Measurements from ENCODE around the gene HAPSTR1.
"Not testable (repeated sequence)": the region's sequence is repeated elsewhere in the genome, so short reads cannot be mapped to it uniquely, and the experiment has no call there.

Gene HAPSTR1

DNA sequence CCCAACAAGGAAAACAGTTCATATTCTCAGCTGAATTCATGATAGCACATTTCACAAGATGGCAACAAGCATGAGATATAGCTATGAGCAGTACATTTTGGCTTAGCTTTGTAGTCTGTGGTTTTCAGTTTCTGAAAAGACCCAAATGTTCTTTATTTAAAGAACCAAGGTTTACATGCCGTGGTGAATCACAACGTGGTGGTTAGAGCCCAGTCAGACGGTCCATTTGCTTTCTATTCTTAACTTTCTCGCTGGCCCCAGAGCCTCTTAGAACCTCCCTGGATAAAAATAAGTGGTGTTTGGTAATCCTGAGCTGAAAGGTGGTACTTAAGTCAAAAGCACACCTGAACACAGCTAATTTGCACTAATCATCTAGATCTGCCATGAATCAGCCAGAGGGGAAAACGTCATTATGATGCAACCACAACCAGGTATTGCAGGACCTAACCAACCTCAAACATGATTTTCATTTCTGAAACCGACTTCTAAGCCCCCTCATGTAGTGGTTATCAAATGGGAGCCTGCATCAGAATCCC, 18.6 kb upstream of the HAPSTR1 start:
- no peak for DNase-seq

DNA sequence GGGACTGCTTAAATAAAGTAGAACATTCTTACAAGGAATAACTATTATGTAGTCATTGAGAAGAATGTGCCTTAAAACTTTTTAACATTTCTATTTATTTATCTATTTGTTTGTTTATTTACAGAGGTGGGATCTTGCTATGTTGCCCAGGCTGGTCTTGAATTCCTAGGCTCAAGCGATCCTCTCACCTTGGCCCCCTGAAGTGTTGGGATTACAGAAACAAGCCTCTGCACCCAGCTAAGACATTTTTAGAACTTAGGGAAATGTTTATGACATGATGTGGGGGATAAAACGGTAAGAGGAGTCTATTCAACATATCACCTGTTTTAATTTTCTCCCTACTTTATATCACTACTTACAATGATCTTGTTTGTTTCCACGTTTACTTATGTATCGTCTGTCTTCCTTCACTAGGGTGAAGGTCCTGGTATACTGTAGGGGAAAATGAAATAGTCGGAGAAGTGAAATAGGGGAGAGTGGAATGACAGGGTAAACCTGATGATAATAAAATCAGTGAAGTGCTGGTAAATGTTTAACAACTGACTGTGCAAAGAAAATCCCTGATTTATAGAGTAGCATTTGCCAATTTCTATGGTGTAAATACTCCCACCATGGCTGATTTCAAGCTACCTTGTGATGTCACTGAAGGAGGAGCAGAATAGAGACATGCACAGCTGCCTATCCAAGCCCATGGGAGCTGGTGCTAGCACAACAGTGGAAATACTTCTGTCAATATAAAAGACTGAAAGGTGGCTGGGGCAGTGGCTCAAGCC, 16.0 kb upstream of the HAPSTR1 start:
- DNase-seq = no peak

DNA sequence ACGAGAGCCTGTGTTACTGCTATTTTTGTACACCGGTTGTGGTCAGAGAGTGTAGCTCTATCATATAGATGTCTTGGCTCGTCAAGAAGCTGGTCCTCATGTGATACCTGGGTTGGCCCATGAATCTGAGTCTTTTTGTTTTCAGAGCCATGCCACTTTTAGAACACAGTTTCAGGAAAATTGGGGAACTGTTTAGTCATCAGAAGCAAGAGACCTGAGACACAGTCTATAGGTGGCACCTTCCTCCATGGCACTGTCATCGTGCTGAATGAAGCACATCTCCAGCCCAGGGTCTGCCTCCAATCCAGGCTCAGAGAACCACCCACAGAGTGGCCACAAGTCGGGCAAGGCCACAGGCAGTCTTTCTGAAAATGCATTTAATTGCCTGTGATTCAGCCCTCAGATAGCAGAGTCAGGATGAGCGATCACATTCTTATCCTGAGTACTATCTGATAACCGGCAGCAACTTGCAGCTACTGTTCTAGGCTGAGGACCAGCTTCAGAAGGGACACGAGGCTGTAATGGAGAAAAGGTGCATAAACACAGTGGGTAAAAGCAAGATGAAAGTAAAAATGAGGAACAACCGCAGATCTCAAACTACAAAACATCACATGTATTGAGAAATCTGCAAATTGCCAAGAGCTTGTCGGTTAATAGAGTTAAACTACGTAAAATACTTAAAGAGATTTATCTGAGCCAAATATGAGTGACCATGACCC, 14.2 kb upstream of the HAPSTR1 start:
- DNase-seq = no peak

DNA sequence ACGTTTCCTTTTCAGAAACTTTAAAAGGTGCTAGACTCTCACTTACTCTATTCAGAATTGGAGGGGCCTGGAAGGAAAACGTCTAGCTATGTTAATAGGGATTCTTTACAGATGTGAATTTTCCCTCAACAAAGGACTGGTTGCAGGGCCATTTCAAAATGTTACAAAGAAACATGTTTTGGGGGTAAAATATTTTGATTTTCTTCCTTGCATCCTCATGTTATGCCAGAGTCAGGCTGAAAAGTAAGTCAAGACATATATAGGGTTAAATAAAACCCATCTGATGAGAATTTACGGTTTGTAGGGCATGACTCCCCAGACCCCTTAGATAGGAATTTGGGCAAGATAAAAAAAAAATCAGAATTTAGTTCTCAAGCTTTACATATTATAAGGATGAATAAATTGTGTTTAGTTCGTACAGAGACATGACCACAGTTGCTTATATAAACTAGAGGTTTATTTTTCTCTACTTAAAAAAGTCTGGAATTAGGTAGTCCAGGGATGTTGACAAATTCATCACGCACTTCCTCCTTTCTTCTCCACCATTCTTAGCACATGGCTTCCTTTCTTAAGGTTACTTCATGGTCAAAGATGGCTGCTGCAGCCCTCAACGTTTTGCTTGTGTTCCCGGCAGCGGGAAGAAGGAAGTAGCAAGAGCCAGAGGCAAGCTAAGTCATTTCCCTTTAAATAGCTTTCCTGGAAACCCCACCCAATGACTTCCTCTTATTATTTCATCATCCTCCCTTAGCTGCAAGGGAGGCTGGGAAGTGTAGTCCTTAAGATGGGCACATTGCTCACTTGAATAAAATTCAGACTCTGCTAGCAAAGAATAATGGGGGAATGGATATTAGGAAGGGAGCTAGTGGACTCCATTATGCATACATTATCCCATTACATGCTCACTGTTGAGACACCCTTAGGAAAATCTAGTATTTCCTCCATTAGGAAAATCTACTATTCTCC, 12.7 kb upstream of the HAPSTR1 start:
- not testable (repeated sequence) for DNase-seq

DNA sequence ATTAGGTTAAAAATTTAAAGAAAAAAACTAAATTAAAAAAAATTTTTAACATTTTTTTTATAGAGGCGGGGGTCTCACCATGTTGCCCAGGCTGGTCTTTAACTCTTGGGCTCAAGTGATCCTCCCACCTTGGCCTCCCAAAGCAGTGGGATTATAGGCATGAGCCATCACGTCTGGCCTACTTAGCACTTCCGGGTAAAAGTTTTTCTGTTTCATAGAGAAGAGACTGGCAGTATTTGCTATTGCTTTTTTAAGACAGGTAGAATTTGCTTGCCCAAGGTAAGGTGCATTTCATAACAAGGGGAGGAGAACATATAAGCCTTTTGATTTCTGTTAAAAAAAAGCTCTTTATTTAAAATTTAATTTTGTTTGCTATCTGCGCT, 12.0 kb upstream of the HAPSTR1 start:
- DNase-seq = no peak

DNA sequence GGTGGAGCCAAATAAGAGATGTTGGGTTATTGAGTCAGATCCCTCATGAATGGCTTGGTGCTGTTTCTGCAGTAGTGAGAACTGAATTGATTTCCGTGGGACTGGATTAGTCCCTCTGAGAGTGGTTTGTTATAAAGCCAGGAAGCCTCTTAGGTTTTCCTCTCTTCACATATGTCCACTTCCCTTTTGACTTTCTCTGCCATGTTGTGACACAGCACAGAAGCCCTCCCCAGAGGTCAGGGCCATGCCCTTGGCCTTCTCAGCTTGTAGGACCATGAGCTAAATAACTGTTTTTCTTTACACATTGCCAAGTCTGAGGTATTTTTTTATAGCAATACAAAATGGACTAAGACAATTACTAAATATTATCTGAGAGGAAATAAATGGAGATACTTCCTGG, 10.3 kb upstream of the HAPSTR1 start:
- DNase-seq = no peak

DNA sequence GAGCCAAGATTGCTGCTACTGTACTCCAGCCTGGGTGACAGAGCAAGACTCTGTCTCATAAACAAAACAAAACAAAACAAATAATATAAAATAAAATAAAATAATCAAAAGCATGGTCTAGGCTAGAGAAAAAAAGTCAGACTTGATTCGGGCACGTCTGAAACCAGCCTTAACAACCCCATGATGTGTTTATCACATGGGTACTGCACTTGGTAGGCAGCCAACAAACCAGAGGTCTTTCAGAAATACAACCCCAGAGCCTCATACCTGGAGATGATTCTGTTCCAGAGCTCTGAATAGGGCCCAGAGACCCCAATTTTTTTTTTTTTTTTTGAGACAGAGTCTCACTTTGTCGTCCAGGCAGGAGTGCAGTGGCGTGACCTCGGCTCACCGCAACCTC, 9.6 kb upstream of the HAPSTR1 start:
- no peak for DNase-seq

DNA sequence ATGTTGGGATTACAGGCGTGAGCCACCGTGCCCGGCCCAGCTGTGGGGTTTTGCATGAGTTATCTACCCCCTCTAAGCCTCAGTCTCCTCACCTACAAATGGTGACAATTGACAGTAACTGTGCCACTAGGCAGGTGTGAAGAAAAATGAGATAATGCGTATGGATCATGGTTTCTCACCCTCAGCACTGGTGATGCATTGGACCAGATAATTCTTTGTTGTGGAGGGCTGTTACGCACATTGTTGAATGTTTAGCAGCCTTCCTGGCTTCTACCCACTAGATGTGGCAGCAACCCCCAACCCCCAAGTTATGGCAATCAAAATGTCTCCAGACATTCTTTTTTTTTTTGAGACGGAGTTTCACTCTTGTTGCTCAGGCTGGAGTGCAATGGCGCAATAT, 9.0 kb upstream of the HAPSTR1 start:
- DNase-seq = no peak

DNA sequence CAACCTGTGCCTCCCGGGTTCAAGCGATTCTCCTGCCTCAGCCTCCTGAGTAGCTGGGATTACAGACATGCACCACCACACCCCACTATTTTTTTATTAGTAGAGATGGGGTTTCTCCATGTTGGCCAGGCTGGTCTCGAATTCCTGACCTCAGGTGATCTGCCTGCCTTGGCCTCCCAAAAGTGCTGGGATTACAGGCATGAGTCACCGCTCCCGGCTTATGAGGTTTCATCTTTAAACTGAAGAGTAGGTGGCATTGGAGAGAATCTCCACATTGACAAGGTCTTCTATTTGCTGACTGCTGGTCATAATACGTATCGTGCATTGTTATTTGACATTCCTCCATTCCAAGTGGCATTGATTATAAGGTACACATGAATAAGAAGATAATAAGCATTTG, 3.7 kb upstream of the HAPSTR1 start:
- not testable (repeated sequence) for DNase-seq

DNA sequence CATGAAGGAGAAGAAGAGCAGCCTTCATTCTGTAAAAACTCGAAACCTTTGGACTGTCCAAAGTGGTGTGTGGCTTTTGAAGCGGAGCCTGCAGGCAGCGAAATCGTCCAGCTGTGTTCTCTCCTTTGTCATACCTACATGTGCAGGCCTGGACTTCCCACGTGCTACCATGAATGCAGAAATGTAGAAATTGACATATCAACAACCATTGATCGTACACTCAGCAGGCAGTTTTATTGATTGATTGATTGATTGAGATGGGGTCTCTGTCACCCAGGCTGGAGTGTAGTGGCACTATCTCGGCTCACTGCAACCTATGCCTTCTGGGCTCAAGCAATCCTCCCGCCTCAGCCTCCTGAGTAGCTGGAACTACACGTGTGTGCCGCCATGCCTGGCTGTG, 2.6 kb upstream of the HAPSTR1 start:
- no peak for DNase-seq

DNA sequence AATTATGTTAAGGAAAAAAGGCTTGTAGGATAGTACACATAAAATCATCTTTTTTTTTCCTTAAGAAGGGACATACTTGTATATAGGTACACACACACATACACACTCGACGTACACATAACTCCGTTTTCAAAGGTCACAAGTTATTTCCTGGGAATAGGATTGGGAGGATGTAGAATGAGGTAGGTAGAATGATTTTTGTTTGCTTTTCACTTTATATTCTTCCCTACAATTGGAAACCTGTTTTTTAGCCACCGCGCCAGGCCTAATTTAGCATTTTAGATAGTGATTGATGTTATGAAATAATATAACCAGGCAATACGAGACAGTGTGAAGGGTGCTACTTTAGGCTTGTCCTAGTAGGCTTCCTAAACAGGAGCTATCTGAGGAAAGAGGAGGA, 1.8 kb upstream of the HAPSTR1 start:
- DNase-seq = no peak

DNA sequence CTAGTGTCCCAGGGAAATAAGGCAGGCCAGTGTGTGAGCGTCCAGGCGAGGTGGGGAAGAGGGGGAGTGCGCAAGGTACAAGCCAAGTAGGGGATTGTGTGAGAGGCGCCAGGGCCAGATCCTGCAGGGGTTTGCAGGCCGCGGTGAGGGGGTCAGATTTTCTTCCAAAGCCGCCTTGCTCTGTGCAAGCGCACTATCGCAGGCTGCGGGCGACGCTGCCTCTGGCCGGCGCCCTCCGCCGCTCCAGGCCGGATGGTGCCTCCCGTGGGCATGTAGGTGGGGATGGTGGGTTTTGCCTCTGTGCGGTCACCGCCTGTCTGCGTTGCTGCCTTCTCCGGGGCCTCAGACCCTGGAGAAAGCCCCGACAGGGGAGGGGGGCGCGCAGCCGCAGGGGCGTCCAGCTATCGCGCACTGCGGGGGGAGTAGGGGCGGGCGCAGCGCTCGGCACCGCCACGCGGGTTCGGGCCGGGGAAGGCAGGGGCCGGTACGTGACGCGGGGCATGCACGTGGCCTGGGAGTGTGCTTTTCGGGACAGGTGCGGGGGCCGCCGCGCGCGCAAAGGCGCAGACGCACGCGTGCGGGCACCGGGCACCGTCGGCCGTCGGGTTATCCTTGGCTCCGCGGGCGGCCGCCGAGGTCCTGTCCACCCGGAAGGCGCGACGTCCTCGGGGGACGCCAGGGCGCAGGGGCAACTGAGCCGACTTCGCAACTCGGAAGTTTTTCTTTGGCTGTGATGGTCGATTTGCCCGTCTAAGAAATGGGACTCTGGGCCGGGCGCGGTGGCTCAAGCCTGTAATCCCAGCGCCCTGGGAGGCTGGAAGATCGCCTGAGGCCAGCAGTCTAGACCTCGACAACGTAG, 1.1 kb upstream of the HAPSTR1 start:
- DNase-seq = no peak

DNA sequence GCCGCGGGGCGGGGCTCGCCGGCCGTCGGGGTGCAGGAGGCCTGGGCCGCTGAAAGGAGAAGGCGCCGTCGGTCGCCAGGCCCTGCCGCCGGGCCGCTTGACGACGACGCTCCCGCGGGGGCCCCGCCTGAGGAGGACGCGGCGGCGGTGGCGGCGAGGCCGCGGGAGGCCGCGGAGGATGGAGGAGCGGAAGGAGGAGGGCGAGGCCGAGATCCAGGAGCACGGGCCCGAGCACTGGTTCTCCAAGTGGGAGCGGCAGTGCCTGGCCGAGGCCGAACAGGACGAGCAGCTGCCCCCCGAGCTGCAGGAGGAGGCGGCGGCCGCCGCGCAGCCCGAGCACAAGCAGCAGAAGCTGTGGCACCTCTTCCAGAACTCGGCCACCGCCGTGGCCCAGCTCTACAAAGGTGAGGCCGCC, 430 bp downstream of the HAPSTR1 start:
- no peak for DNase-seq

DNA sequence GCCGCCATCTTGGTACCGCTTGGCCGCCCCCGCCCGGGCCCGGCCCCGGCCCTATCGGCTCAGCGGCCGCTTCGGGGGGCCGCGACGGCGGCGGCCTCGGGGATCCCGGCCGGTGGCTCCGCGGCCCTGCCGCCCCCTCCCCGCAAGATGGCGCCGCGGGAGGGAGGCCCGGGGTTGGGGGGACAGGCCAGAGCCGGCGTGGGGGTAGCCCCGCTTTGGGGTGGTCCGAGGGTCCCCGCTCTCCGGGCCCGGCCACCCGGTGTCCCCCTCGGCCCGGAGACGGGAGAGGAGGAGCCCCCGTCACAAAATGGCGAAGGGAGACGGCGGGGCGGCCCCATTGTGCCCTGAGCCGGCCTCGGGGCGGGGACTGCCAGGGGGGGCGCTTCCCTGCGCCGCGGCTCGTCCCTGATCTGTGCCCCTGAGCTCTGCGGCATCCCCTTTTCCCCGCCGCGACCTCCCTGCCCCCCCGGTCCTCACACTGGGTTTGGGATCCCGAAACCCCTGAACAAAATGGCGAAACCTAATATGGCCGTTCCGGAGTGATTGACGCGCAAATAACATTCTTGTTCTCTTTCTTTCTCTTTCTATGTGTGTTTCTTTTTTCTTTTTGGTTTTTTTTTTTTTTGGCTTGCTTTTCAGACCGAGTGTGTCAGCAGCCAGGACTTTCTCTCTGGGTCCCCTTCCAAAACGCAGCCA, 986 bp downstream of the HAPSTR1 start:
- DNase-seq = no peak

DNA sequence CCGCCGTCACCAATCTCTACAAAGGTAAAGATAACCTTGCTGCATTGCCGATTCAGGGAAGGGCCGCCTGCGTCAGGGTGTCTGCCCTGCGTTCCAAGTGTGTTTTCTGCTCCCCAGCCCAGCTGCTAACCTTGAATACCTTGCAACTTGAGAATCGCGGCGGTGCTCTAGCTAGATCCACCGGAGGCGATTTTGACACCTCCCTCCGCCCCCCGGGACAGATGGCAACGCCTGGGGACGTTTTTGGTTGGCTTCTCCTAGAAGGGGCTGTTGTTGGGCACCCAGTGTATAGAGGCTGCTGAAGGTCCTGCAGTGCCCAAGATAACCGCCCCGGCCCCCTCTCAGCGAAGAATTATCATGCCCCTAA, 1.5 kb downstream of the HAPSTR1 start:
- no peak for DNase-seq

DNA sequence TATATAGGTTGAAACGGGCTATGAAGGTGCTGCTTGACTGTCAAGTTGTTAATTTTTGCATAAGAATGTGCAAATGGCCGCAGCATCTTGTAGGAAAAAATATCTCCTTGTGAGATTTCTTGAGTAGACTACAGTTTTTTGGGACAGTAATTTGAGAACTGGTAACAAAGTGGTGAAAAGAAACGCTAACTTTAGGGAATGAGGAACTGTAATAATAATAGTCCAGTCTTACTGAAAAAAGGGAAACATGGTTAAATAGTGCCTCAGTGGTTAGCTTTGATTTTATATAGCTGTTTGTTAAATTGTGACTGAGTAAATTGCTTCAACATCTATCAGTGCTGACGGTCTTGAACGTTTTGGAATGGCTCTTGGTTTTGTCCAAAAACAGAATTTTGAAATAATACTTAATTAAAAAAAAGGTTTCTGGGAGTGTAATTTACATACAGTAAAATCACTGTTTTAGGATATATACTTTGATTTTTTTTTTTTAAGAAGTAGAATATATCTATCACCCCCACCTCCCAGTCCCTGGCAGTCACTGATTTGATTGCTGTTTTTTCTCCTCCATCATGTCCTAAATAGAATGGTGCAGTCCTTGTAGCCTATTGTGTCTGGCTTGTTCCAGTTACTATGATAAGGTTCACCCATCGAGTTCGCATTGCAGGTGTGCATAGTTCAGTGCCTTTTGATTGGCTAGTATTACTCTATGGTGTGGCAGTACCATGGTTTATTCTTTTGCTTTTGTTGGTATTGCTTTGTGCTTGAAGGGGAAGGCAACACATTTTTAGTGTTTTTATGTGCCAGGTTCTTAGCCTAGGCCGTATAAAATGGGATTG, 2.8 kb downstream of the HAPSTR1 start:
- no peak for DNase-seq

DNA sequence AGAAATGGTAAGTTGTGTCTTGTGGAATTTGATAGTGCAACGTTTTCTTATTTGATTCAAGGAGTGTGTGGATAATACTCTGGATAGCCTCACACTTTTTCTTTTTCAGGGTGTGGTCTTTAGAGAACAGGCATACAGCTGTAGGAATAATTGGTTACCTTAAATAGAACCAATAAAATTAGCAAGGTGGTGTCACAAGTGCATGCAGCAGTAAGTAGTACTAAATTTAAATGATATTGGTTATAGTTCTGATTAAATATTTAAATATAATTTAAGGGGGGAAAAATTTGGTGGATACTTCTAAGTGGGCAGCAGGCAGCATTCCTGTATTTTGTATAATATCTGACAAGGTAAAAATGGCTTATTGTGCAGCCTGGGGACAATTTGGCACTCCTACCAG, 3.7 kb downstream of the HAPSTR1 start:
- no peak for DNase-seq

DNA sequence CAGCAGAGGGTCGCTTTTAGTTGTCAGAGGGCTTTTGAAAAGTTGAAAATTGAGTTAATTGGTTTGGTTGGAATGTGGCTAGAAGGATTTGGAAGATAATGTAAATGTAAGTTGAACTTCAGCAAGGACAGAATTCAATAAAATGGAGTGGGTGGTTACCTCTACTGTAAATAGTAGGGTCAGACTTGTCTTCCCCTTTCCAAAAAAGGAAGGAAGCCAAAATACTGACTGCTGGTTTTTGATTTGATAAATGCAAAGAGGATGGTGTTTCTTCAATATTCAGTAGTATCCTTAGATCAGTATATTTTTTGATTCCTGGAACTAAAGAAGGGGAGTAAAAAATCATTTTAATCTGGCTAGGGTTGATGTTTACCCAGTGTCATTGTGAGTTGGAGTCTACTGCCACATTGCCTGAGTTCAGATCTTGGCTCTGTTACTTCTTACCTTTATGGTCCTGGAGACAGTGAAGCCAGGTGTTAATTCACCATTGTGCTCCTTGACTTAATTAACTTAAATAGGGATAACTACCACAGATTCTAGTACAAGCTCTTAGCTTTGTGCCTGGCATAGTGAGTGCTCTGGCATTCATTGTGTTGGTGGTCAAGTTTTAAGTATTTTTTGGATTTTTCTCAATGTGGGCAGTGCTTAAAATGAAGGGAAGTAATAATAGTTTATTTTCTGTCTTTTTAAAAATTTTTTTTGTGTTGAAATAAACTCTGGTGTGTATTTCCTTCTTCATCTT, 4.4 kb downstream of the HAPSTR1 start:
- DNase-seq = no peak

DNA sequence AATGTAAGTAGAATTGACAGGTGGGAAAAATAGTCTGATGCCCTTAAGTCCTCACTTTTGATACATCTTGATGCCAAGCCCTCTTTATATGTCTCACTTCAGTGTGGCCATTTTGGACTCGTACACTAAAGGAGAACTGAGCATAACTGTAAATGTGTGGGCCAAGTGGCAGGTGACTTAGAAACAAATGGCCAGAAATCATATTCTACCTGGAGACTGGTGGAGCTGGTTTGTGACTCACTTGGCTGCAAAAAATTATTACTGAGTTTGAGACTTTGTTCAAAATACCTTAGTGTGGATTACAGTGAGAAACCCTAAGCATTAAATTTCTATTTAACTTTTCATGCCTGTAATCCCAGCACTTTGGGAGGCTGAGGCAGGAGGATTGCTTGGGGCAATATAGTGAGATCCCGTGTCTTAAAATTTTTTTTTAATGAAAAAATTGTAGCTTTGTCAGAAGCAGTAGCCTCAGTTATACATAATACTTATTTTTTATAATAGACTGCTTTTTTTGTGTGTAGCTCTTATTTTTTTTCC, 5.0 kb downstream of the HAPSTR1 start:
- no peak for DNase-seq

Measured in cerebellar nuclear complex (tissue), 1 donor.